CD4-positive, alpha-beta T cell treated with Interleukin-2 at 100 ng/mL for 4 hours (primary cell): Measurements from ENCODE around the gene ATXN7L1.

Source experiments
- DNase-seq: peaks from one replicate; pipeline ENCODE4 v3.0.0-alpha.2; 2020; ENCODE audit warnings: low spot score

The ATXN7L1 gene

GRCh38 chr7:105675934-105676371 is 200.4 kb downstream of the ATXN7L1 start:
- DNase-seq = peak; percentile 75

DNA sequence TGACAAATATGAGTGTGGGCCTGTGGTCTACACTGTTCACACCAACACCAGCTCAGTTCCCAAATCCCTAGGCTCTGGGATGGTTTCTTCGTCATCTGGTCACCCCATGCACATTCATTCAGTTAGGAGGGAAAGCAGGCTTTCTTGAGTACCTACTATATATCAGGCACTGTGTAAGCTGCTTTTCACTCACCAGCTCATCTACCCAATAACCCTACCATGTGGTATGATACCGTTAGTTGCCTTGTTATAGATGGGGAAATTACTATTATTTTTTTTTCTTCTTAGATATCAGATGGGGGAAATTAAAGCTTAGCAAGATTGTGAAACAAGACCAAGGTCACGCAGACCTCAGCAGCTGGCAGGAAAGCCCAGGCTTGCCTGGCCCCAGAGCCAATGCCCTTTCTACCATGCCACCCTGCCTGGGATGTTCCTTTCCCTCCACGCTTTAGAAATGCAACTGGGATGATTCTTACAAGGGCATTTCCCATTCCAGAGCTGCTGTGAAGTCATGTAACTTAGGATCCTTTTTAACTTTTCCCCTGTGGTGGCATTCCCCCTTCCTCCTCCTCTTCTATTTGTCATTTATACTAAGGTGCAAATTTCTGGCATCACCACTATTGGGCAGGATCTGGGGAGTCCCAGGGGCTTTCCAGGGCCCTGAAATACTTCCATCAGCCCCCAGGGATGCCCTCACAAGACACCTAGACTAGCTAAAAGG is 202.0 kb downstream of the ATXN7L1 start:
- DNase-seq = no peak

DNA sequence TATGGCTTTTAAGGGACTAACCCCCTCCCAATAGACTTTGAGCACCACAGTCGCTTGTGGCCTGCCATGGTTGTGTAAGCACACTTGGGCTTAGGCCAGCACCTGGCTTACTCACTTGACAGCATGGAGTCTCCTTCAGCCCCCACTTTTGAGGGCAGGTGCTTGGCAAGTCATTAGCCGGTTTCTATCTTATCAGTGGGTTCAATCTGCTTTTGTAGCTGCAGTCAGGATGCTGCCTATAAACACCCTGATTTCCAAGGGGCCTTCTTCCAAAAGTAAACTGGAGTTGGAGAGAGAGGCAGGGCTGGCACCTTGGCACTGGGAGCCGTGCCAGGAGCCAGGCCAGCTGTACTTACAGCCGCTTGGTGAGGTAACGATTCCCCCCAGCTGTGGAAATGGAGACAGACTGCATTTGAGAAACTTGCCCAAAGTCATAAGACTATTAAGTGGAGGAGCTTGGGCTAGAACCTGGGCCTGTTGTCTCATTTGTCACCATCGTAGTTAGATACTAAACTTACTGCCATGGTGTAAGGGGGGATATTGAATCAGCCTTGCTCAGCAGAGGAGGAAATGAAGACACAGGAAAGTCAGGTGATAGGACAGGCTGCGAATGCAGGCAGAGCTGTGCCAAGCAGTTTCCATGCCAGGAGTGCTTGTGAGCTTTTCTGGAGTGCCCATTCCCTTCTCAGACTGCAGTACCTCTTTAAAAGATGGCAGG is 202.9 kb downstream of the ATXN7L1 start:
- DNase-seq = peak; percentile 11

GRCh38 chr7:105672801-105673200 is 203.6 kb downstream of the ATXN7L1 start:
- DNase-seq = no peak

DNA sequence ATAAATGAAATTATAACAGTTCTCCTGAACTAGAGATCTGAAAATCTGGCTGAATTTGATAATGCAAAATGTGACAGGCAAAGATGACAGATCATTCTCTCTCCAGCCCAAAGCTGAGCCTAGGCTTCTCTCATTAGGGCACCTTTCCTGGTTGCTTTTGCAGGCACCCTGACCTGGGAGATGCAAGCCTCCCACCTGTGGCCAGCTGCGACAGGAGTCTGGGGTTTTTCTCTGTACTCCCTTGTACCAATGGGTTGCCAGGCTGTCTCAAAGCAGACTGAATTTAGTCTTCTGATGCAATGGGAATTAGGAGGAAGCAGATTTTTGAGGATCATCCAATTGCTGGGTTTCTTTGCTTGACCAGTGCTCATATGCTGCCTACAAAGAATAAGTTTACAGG is 210.1 kb downstream of the ATXN7L1 start:
- DNase-seq = no peak

GRCh38 chr7:105665684-105666083 is 210.7 kb downstream of the ATXN7L1 start:
- no peak for DNase-seq

GRCh38 chr7:105664816-105665525 is 211.4 kb downstream of the ATXN7L1 start:
- no peak for DNase-seq

GRCh38 chr7:105662998-105663397 is 213.4 kb downstream of the ATXN7L1 start:
- no peak for DNase-seq

- DNase-seq = no peak
These were observed 214.8 kb downstream of the ATXN7L1 start for GRCh38 chr7:105661625-105662024.

- DNase-seq = peak; percentile 82
These were observed 219.4 kb downstream of the ATXN7L1 start for GRCh38 chr7:105656922-105657521.

DNA sequence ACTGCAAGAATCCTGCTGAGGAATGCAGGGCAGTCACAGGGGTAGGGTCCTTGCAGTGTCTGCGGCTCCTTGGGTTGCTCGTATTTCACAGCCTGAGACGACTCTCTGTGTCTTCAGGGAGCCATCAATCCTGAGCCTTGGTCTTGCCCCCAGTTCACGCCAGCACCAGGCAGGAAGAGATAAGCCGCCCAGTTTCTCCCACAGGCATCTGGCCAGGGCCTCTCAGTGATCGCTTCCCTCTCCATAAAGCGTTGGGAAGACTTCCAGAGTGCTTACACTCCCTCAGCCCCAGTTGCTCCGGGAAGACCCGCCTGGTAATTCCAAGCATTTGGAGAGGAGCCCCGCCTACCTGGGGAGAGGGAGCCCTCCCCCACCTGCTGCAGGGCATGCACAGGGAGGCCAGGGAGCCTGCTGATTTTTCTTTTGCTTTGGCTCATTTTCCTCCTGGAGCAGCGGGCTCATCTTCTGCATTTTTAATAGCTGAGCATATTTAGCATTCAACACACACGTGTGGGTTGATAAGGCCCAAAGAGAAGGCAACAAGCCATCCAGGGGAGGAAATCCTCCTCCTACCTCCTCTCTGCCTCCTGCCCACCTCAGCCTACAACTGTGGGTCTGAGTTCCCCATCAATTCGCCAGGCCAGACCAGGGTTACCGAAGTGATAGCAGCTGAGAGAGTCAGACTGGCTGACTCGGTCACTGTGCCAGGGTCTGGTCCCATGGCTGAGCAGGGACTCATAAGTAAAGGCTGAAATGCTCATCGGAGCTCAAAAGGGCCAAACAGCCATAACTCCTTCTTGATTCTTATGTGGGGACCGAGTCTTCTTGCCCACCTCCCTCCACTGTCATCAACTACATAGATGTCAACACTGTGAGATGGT is 220.7 kb downstream of the ATXN7L1 start:
- no peak for DNase-seq

DNA sequence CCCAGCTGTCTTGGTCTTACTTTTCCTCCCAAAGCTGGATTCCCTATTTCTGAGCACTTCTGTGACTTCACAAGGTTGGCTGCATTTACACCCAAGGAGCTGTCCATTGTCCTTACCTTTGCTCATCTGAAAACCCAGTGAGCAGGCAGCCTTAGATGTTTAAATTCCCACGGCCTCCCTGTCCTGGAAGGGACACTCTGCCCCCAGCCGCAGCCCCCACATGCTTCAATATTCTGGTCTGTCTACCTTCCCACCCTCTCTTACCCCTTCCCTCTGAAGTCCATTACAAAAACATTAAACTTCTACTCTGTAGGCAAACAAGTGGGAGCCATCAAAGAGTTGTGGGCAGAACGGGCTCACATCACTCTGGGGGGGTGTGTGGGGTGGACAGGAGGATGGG is 221.3 kb downstream of the ATXN7L1 start:
- no peak for DNase-seq

- no peak for DNase-seq
These were observed 222.2 kb downstream of the ATXN7L1 start for GRCh38 chr7:105654095-105654686.

GRCh38 chr7:105653441-105654005 is 222.9 kb downstream of the ATXN7L1 start:
- no peak for DNase-seq

GRCh38 chr7:105652359-105652993 is 223.9 kb downstream of the ATXN7L1 start:
- peak; percentile 53 for DNase-seq

DNA sequence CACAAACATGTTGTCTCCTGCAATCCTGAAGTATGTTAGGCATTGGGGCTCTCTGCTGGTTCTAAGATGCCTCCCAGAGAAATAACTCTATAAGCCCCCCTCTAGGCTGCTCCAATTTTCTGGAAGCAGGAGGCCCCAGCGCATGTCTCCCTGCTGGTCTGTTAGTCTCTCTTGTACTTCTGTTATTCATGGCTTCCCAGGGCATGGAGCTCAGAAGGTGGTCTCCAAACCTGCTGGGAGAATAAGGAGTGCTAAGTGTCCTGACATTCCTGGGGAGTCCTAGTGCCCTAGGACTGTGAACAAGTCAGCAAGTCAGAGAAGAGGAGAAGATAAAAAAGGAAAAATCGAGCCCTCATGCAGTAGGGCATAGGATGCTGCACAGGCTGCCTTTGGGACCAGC is 224.6 kb downstream of the ATXN7L1 start:
- no peak for DNase-seq

DNA sequence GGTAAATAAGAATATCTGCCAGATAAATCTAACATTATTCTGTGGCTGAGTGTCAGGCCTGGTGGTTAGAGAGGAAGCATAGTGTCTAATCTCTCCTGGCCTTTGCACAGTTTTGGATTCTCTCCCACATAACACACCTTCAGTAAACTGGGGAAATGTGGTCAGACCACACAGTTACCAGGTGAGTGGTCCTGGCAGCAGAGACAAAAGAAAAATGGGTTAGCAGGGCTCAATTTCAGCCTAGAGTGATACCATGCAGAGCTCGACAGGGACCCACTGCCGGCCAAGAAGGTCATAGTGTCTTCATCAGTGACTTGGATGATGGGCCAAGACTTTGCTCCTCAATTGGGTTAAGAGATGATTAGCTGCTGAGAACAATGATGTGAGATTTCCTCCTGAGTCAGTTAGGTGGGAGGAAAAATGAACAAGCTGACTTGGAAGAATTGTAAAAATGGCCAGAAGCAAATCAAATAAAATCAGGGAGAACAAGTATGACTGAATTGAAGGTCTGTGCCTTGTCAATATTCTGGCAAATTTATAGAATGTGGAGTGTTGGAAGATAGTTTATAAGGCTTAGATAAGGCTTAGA is 225.9 kb downstream of the ATXN7L1 start:
- DNase-seq = no peak

GRCh38 chr7:105649727-105650381 is 226.5 kb downstream of the ATXN7L1 start:
- no peak for DNase-seq
